Brain microvascular endothelial cell (primary cell): Measurements from ENCODE around the gene ID4.

Experiments used
- DNase-seq: peaks from one replicate; pipeline ENCODE4 v3.0.0-alpha.2; 2020
- H3K27ac ChIP-seq: fragments of 250-450 bp; sonication (Bioruptor Pico); 2 replicates; pipeline ENCODE4 v1.5.1; 2020; ENCODE audit warnings: mild to moderate bottlenecking, moderate library complexity
- H3K27me3 ChIP-seq: fragments of 250-450 bp; sonication (Bioruptor Pico); replicated peaks from 2 replicates; pipeline ENCODE4 v1.5.1; 2020; ENCODE audit warnings: mild to moderate bottlenecking
- H3K36me3 ChIP-seq: fragments of 250-450 bp; sonication (Bioruptor Pico); replicated peaks from 2 replicates; pipeline ENCODE4 v1.5.1; 2020; ENCODE audit warnings: mild to moderate bottlenecking
- H3K4me3 ChIP-seq: 2 replicates; pipeline ENCODE4 v1.5.1; 2011; ENCODE audit warnings: low read depth, mild to moderate bottlenecking, control low read depth, low read length, moderate library complexity
- in situ Hi-C: cut with HindIII; loops from 2 replicates; pipeline ENCODE4 v1.10.0; 2017; ENCODE audit warnings: low sequenced_read_pairs, low pct_ligation_motif_present
- TF ChIP-seq, protein P1 (sequence below): IDR thresholded peaks from 2 replicates; pipeline ENCODE4 v1.5.1; 2011; ENCODE audit warnings: low read depth, mild to moderate bottlenecking, moderate library complexity, low read length, control low read depth, inconsistent platforms; ENCODE audit errors: missing control alignments

Gene ID4

GRCh38 chr6:19841181-19841580, 4.0 kb downstream of the ID4 start:
- no peak overlapping the region for H3K4me3 ChIP-seq
- H3K27me3 ChIP-seq, result no peaks in the 10 kb centered on the region
- no peaks in the 10 kb centered on the region for H3K36me3 ChIP-seq
- no peak for DNase-seq
- H3K27ac ChIP-seq, result no peak overlapping the region
- TF ChIP-seq, protein P1, sequence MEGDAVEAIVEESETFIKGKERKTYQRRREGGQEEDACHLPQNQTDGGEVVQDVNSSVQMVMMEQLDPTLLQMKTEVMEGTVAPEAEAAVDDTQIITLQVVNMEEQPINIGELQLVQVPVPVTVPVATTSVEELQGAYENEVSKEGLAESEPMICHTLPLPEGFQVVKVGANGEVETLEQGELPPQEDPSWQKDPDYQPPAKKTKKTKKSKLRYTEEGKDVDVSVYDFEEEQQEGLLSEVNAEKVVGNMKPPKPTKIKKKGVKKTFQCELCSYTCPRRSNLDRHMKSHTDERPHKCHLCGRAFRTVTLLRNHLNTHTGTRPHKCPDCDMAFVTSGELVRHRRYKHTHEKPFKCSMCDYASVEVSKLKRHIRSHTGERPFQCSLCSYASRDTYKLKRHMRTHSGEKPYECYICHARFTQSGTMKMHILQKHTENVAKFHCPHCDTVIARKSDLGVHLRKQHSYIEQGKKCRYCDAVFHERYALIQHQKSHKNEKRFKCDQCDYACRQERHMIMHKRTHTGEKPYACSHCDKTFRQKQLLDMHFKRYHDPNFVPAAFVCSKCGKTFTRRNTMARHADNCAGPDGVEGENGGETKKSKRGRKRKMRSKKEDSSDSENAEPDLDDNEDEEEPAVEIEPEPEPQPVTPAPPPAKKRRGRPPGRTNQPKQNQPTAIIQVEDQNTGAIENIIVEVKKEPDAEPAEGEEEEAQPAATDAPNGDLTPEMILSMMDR, result no peak
- in situ Hi-C loops, result no loop called here

- H3K4me3 ChIP-seq, result no peak overlapping the region
- DNase-seq, result no peak
- TF ChIP-seq, protein P1, result no peak
- in situ Hi-C loops, result no loop called here
- no peak overlapping the region for H3K27ac ChIP-seq
- H3K36me3 ChIP-seq, result no peaks in the 10 kb centered on the region
- no peaks in the 10 kb centered on the region for H3K27me3 ChIP-seq
Observed at GRCh38 chr6:19842030-19842615, 5.0 kb downstream of the ID4 start.

GRCh38 chr6:19844689-19845088, 7.5 kb downstream of the ID4 start:
- no peaks in the 10 kb centered on the region for H3K27me3 ChIP-seq
- TF ChIP-seq, protein P1, result no peak
- H3K27ac ChIP-seq, result no peak overlapping the region
- DNase-seq, result no peak
- no peak overlapping the region for H3K4me3 ChIP-seq
- in situ Hi-C loops, result no loop called here
- H3K36me3 ChIP-seq, result no peaks in the 10 kb centered on the region

DNA sequence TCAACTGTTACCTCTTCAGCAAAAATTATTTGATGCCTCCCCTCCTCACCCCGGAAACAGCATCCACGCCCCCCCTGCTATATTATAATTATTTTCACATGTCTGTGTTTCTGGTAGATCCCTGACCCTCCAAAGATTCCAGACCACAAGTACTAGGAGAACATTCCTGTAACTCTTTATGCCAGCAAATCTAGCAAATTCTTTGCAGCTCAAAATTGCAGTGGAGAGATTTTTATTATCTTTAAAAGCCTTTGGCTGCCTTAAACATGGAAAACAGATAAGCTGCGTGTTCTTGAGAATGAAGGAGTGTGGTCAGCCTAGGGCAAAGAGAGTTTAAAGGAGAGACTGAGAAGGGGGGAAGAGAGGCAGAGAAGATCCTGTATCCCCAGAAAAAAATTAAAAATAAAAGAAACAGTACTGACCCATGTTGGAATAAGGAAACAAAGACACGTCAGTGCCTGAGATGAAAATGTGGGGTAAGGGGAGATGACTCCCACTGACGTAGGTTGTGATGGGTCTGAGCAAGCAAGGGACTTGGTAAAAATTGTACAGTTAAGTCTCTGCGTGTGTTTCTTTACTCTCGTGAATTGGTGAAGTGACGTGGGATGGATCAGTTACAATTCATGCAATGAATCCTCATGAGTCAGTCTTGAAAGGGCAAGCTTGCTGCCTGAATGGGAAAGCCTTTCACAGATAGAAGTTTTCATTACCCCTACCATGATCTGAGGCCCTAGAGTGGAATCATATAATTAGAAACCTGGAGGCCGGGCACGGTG, 8.3 kb downstream of the ID4 start:
- in situ Hi-C loops, result no loop called here
- Histone ChIP-seq H3K27ac (no peak overlapping the region), H3K4me3 (no peak overlapping the region), H3K27me3 (no peaks in the 10 kb centered on the region), H3K36me3 (no peaks in the 10 kb centered on the region)
- no peak for DNase-seq
- TF ChIP-seq, protein P1, result no peak

DNA sequence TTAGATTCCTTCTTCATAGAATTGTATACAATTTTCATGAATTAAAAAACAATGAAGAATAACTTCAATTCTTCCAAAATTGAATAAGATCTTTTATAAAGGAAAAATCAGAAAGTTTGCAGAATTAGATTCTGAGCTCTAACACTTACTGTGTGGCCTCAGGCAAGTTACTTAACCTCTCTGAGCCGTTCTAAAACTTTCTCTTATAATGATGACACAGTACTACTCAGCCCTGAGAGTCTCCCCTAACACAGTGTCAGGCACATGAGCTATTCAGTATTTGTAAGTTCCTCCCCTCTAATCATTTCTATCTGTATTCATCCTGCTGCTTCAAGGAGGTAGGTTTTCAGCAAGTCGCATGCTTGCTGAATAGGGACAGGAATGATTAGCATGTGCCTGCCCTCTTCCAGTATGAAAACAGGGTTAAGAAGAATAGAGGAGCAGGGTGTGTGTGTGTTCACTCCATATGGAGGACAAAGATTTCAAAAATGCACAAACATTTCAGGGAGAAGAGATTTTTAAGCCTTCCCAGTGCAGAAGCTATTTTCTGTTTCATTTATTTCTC, 11.4 kb downstream of the ID4 start:
- DNase-seq, result no peak
- H3K27ac ChIP-seq, result no peak overlapping the region
- no peak overlapping the region for H3K4me3 ChIP-seq
- H3K36me3 ChIP-seq, result no peaks in the 10 kb centered on the region
- TF ChIP-seq, protein P1, result no peak
- in situ Hi-C loops, result no loop called here
- no peaks in the 10 kb centered on the region for H3K27me3 ChIP-seq
